ENCODE results near the gene EGFR. TPM values are rescaled to one million over a fixed set of nuclear protein-coding genes. Genes with fewer than 3 reads are reported as not detected.

Gene EGFR
- total RNA-seq, 4 donors from 2014 or later: 79.3 to 125 (median 110) TPM

GRCh38 chr7:55185321-55185802, 166.5 kb downstream of the EGFR start:
- H3K27me3 ChIP-seq: no peaks in the 10 kb centered on the region
- H3K27ac ChIP-seq (replicated peaks in 1 of 4): no peak overlapping the region
- peaks cover 34 to 67% (median 57%) of the 10 kb centered on the region in 4 donors for H3K36me3 ChIP-seq
- H3K9me3 ChIP-seq: no peaks in the 10 kb centered on the region
- no peak for DNase-seq (ENCODE audit: extremely low spot score)
- intact Hi-C loops (cut with DNase I): no loop called here
- WGBS: 88% methylated on average over 8 of the region's 8 CpGs
- H3K4me1 ChIP-seq: peaks cover 23 to 47% (median 37%) of the 10 kb centered on the region in 4 donors
- TF ChIP-seq POLR2AphosphoS5 (IDR thresholded peaks at IDR 0.05) (no peak), POLR2A (IDR thresholded peaks at IDR 0.05; ENCODE audit: low read depth) (no peak), EP300 (IDR thresholded peaks at IDR 0.05) (no peak), CTCF (IDR thresholded peaks at IDR 0.05) (no peak)
- no peak overlapping the region for H3K4me3 ChIP-seq

- no peaks in the 10 kb centered on the region for H3K9me3 ChIP-seq
- WGBS: 67% methylated on average over 14 of the region's 15 CpGs
- peaks cover 28 to 64% (median 50%) of the 10 kb centered on the region in 4 donors for H3K36me3 ChIP-seq
- no peak overlapping the region for H3K4me3 ChIP-seq
- no peak for TF ChIP-seq POLR2A (IDR thresholded peaks at IDR 0.05; ENCODE audit: low read depth)
- no peak for TF ChIP-seq EP300 (IDR thresholded peaks at IDR 0.05)
- no peak for TF ChIP-seq POLR2AphosphoS5 (IDR thresholded peaks at IDR 0.05)
- TF ChIP-seq CTCF (IDR thresholded peaks at IDR 0.05): no peak
- peaks cover 23 to 51% (median 40%) of the 10 kb centered on the region in 4 donors for H3K4me1 ChIP-seq
- H3K27ac ChIP-seq (replicated peaks in 1 of 4): peak overlapping the region in 1 of 4 donors; percentile 20
- intact Hi-C loops (cut with DNase I): no loop called here
- no peak for DNase-seq (ENCODE audit: extremely low spot score)
- no peaks in the 10 kb centered on the region for H3K27me3 ChIP-seq
Observed at GRCh38 chr7:55185941-55186609, 167.3 kb downstream of the EGFR start.

GRCh38 chr7:55187701-55188491, 169.1 kb downstream of the EGFR start:
- Histone ChIP-seq H3K9me3 (no peaks in the 10 kb centered on the region), H3K27me3 (no peaks in the 10 kb centered on the region), H3K4me1 (peaks cover 27 to 70% (median 57%) of the 10 kb centered on the region in 4 donors), H3K4me3 (no peak overlapping the region), H3K36me3 (peaks cover 9 to 60% (median 38%) of the 10 kb centered on the region in 4 donors), H3K27ac (replicated peaks in 1 of 4) (peak overlapping the region in 3 of 4 donors; percentile 46 to 59 (median 52))
- DNase-seq (ENCODE audit: extremely low spot score): no peak
- TF ChIP-seq POLR2A (IDR thresholded peaks at IDR 0.05; ENCODE audit: low read depth) (no peak), POLR2AphosphoS5 (IDR thresholded peaks at IDR 0.05) (no peak), EP300 (IDR thresholded peaks at IDR 0.05) (no peak), CTCF (IDR thresholded peaks at IDR 0.05) (no peak)
- intact Hi-C loops (cut with DNase I): no loop called here
- 66% methylated on average over 11 of the region's 11 CpGs for WGBS

GRCh38 chr7:55188590-55189138, 169.8 kb downstream of the EGFR start:
- no peak overlapping the region for H3K4me3 ChIP-seq
- TF ChIP-seq EP300 (IDR thresholded peaks at IDR 0.05) (no peak), POLR2AphosphoS5 (IDR thresholded peaks at IDR 0.05) (no peak), CTCF (IDR thresholded peaks at IDR 0.05) (no peak), POLR2A (IDR thresholded peaks at IDR 0.05; ENCODE audit: low read depth) (no peak)
- H3K9me3 ChIP-seq: no peaks in the 10 kb centered on the region
- 80% methylated on average over 15 of the region's 15 CpGs for WGBS
- H3K4me1 ChIP-seq: peaks cover 34 to 75% (median 63%) of the 10 kb centered on the region in 4 donors
- H3K27me3 ChIP-seq: no peaks in the 10 kb centered on the region
- DNase-seq (ENCODE audit: extremely low spot score): no peak
- H3K27ac ChIP-seq (replicated peaks in 1 of 4): peak overlapping the region in 2 of 4 donors; percentile 46 to 62
- peaks cover 8 to 60% (median 33%) of the 10 kb centered on the region in 4 donors for H3K36me3 ChIP-seq
- intact Hi-C loops (cut with DNase I): no loop called here

Data from esophagus muscularis mucosa (tissue), 4 donors.